HL-60 (cell line): ENCODE measurements around the gene HSP90AA1.

Experiments
- DNase-seq, 2 experiments: peaks; one replicate each; pipeline ENCODE4 v3.0.0-alpha.2; 2010 to 2020; ENCODE audit warnings: low read depth in 1 of 2, low spot score in 1 of 2
- H3K27ac ChIP-seq: fragments of 250-450 bp; sonication (Bioruptor Pico); replicated peaks from 2 replicates; pipeline ENCODE4 v1.5.1; 2020; ENCODE audit warnings: mild to moderate bottlenecking, moderate library complexity
- H3K27me3 ChIP-seq: fragments of 250-450 bp; sonication (Bioruptor Pico); 2 replicates; pipeline ENCODE4 v1.5.1; 2021; ENCODE audit warnings: mild to moderate bottlenecking, moderate library complexity; ENCODE audit not compliant: insufficient read depth, poor library complexity, severe bottlenecking
- H3K4me3 ChIP-seq: replicated peaks from 2 replicates; pipeline ENCODE4 v1.5.1; 2011; ENCODE audit warnings: mild to moderate bottlenecking, control low read depth, low read length; ENCODE audit not compliant: insufficient read depth
- CTCF ChIP-seq: IDR thresholded peaks from one replicate; pipeline ENCODE4 v1.5.1; 2011; ENCODE audit warnings: low read length, control low read depth, inconsistent platforms; ENCODE audit not compliant: insufficient read depth
- GABPA ChIP-seq: IDR thresholded peaks from 2 replicates; pipeline ENCODE4 v1.6.1; 2012; ENCODE audit warnings: low read depth
- POLR2AphosphoS5 ChIP-seq: IDR thresholded peaks from 2 replicates; pipeline ENCODE4 v1.6.1; 2012; ENCODE audit warnings: low read depth
- REST ChIP-seq: IDR thresholded peaks from 2 replicates; pipeline ENCODE4 v1.6.1; 2012; ENCODE audit warnings: low read depth; ENCODE audit not compliant: insufficient replicate concordance
- SPI1 ChIP-seq: IDR thresholded peaks from 2 replicates; pipeline ENCODE4 v1.6.1; 2012; ENCODE audit warnings: low read depth, mild to moderate bottlenecking, borderline replicate concordance

Gene HSP90AA1

GRCh38 chr14:102056694-102057442, 30.0 kb downstream of the HSP90AA1 start:
- DNase-seq: no peak
- no peak overlapping the region for H3K27ac ChIP-seq
- no peaks in the 10 kb centered on the region for H3K27me3 ChIP-seq
- TF ChIP-seq CTCF (no peak), REST (no peak), POLR2AphosphoS5 (no peak), SPI1 (no peak), GABPA (no peak)
- no peak overlapping the region for H3K4me3 ChIP-seq

DNA sequence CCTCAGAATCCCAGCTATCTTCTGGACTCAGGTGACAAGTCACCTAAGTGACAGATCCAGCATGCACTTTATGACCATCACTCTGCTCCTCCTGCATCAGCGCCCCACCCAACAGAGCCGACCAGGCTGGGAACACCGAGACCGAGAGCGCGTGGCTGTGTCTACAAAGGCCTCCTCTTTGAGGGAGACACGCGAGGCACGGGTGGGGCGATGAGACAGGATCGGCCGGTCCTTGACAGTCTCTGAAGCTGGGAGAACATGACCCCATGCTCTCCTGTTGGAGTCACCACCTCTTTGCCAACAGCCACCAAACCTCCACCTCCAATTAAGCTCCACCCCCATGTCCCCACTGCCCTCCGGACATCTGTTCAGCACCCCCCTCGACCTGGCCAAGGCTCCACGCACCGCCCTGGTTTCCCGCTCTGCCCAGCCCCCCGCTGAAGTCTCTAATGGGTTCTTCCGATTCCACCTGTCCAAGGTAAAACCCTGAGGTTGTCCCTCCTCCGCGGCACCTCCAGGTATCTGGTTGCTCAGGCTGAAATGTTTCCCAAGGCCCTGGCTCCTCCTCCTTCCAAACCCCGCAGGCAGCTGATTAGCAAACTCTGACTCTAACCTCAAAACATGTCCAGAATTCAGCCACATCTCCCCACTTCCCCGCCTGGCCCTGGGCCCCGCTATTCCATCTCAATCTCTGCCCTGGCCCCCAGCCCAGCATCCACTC, 31.5 kb downstream of the HSP90AA1 start:
- Histone ChIP-seq H3K27ac (no peak overlapping the region), H3K4me3 (no peak overlapping the region), H3K27me3 (no peaks in the 10 kb centered on the region)
- DNase-seq: no peak
- no peak for TF ChIP-seq POLR2AphosphoS5
- no peak for TF ChIP-seq GABPA
- TF ChIP-seq REST: no peak
- no peak for TF ChIP-seq SPI1
- TF ChIP-seq CTCF: no peak

DNA sequence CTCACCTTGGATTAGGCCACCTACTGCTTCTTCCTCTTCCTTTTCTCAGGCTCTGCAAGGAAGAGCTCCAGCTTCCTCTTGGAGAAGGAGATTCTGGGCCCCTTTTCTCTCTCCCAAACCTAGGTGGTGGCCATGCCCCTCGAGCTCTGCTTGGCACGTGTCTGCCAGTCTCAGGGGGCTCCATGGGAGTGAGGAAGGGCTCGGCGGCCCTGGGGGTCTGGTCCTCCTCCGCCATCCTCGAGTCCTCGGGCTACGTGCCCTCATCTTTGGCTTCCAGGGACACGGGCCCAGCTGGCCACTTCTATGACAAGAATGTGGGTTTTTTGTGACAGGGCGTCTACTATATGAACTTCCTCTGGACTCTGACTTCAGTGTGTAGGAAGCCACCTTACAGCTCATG, 34.3 kb downstream of the HSP90AA1 start:
- no peak for TF ChIP-seq CTCF
- TF ChIP-seq SPI1: no peak
- TF ChIP-seq POLR2AphosphoS5: no peak
- TF ChIP-seq REST: no peak
- no peak for TF ChIP-seq GABPA
- no peak for DNase-seq
- Histone ChIP-seq H3K4me3 (no peak overlapping the region), H3K27ac (no peak overlapping the region), H3K27me3 (no peaks in the 10 kb centered on the region)
